Left ventricle myocardium superior (tissue), 1 donor: ENCODE data around the gene MLXIP. TPM values are rescaled to one million over a fixed set of nuclear protein-coding genes. Genes with fewer than 3 reads are reported as not detected.
A peak's percentile ranks its signal among the peaks of the same experiment; 100 is the strongest.

Source experiments
- ATAC-seq: fragments of 200-7000 bp; cut with Tn5 transposase; one replicate; pipeline ENCODE4 v1.9.1; 2020; ENCODE audit warnings: mild to moderate bottlenecking, moderate library complexity
- DNase-seq: peaks from one replicate; pipeline ENCODE4 v3.0.0-alpha.2; 2020
- intact Hi-C: fragments of 100-400 bp; cut with micrococcal nuclease; formaldehyde crosslinking; loops from one replicate; pipeline ENCODE4 v1.11.0; 2022
- total RNA-seq: library from RNA; stranded (reverse); fragmentation: NEBNext Ultra II Directional; extraction: Animal tissue kit (Norgen Biotek cat#: 25700); gene quantifications from one replicate; pipeline ENCODE4 v1.2.1, GENCODE V29; 2021
- donor health status: DM: no; HTN: yes; CAD: no; lungs with severe emphysema.

The MLXIP gene
- total RNA-seq, 1 donor from 2014 or later: 30.2 TPM

GRCh38 chr12:122072031-122072970 lies 6.3 kb upstream of the MLXIP start:
- ATAC-seq (peak; percentile 92), DNase-seq (peak; percentile 70)
- intact Hi-C loops: loop anchor here (5.0 kb wide), 1 partner anchor 45 kb away; no protein-coding TSS in a partner anchor

DNA sequence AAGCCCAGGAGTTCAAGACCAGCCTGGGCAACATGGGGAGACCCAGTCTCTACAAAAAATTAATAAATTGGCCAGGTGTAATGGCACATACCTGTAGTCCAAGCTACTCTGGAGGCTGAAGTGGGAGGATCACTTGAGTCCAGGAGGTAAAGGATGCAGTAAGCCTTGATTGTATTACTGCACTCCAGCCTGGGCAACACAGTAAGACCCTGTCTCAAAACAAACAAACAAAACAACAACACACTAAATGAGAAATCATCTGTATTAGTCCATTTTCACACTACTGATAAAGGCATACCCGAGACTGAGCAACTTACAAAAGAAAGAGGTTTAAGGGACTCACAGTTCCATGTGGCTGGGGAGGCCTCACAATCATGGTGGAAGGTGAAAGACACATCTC lies 4.7 kb upstream of the MLXIP start:
- ATAC-seq (no peak), DNase-seq (no peak)
- intact Hi-C loops: loop anchor here (5.0 kb wide), 1 partner anchor 43 kb away; no protein-coding TSS in a partner anchor

DNA sequence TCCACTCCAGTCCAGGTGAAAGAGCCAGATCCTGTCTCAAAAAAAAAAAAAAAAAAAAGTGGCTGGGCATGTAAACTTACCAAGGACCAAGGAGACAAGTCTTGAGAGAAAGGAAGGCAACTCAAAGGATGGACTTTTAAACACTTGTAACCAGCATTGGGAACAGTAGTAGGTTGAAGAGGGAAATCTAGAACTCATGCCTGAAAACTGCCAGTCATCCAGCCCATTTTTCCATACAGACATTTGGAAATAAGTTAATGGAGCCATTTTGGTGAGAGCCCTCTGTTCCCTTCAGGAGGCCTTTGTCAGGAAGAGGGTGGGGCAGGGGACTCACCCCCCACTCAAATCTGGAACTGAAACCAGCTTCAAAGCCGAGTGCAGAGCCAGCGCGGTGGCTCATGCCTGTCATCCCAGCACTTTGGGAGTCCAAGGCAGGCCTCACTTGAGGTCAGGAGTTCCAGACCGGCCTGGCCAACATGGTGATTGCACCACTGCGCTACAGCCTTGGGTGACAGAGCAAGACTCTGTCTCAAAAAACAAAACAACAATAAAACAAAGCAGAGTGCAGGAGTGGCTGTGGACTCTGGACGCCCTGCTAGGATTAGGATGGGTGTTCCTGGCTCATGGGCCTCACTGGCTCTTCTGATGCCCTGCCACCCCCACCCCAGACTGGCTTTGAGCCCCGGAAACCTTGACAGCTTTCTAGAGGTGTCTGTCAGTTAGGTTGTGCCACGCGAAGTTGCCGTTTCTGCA lies 1.6 kb upstream of the MLXIP start:
- intact Hi-C loops: no loop called here
- ATAC-seq (no peak), DNase-seq (no peak)

- no peak for ATAC-seq
- intact Hi-C loops: no loop called here
- no peak for DNase-seq
These were observed 526 bp downstream of the MLXIP start for GRCh38 chr12:122079033-122079531.

DNA sequence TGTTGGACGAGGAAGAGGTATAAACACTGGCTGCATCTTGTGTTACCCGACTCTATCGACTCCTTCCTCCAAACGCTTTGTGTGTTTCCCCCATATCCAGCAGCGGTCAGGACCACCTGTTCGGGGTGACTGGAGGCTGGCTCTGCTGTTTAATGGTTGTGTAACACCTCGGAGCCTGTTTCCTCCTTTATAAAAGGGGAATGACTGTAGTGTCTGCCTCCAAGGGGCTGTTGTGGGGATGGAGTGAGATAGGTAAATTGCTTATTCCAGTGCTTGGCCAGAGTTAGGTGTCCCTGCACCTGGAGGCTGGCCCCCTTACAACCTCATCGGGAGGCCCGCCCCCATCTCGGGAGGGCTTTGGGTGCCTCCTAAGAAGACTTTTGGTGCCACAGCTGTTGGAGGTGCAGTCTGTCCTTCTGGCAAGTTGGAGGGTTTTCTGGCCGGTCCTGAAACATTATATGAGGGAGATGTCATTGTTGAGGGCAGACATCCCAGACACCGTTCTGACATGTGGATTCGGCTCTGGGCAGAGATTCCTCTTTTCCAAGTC lies 1.1 kb downstream of the MLXIP start:
- intact Hi-C loops: no loop called here
- DNase-seq (no peak), ATAC-seq (no peak)

DNA sequence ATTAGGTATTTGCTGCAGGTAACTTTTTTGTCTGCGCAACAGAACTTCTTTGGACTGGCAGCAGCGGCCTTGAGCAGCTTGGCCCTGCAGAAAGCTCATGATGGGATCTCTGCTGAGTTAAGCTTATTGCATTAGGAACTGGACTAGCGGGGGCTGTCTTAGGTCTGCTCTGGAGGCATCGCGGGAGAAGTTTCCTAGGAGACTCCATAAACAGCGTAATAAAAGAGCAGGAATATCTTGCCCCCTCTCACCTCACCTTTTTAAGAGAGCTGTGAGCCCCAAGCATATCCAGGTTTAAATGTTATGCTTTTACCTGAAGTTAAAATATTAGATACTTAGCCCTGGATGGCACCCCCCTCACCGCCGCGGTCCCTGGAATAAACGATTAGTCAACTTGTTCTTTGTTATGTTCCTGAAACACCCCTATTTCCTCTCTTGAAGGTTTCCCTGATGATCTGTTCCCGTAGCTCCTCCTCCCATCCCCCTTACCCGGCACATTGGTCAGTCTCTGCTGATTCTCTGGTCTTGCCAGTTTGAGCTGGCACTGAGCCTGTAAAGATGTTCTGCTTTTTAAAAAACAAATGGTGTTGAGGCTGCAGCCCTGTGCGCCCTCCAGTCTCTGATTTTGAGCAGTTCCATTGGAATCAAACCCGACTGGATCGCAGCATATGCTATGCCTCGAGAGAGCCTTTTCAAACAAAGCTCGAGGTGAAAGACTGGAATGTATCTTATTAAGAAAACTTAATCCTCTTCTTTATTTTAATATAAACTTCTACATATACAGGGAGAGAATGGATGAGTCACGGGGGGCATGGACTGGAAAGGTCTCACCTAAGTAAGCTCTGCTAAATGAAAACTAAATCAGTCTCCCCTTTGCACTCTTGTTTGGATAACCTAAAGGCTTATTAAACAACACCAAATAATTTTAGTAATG lies 1.9 kb downstream of the MLXIP start:
- peak; percentile 57 for DNase-seq
- intact Hi-C loops: no loop called here

DNA sequence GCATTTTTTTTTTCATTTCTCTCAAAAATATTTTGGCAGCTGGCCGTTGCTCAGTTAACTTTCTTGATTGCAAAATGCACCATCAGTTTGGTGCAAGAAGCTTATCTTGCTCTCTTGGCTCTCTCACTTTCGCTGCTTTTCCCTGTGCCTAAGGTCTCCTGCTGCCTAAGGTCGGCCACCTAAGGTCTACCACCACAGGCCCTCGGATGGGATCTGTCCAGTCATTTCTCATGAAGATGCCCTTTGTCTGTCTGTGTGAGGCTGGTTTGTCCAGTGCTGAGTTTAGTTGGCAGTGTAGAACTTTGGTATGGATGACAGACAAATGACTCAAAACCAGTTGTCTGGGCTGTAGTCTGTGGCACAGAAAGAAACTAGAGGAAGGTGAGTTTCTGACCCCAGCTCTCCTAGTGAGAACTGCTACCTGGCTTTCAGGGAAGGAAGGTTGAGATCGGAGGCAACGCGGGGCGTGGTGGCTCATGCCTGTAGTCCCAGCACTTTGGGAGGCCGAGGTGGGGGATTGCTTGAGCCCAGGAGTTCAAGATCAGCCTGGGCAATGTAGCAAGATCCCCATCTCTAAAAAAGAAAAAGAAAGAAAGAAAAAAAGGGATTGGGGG lies 2.6 kb downstream of the MLXIP start:
- DNase-seq (no peak), ATAC-seq (peak; percentile 9)
- intact Hi-C loops: no loop called here

More for the DNA sequence above, 1.9 kb downstream of the MLXIP start:
- peak; percentile 35 for ATAC-seq

GRCh38 chr12:122081697-122082221 lies 3.2 kb downstream of the MLXIP start:
- peak; percentile 67 for ATAC-seq
- DNase-seq: peak; percentile 74
- intact Hi-C loops: no loop called here

GRCh38 chr12:122082621-122083356 lies 4.2 kb downstream of the MLXIP start:
- ATAC-seq (no peak), DNase-seq (no peak)
- intact Hi-C loops: no loop called here

GRCh38 chr12:122084857-122085405 lies 6.4 kb downstream of the MLXIP start:
- ATAC-seq: no peak
- intact Hi-C loops: no loop called here

GRCh38 chr12:122085591-122085990 lies 7.0 kb downstream of the MLXIP start:
- intact Hi-C loops: no loop called here
- DNase-seq (no peak), ATAC-seq (no peak)

More at GRCh38 chr12:122084857-122085405, 6.4 kb downstream of the MLXIP start:
- no peak for DNase-seq

DNA sequence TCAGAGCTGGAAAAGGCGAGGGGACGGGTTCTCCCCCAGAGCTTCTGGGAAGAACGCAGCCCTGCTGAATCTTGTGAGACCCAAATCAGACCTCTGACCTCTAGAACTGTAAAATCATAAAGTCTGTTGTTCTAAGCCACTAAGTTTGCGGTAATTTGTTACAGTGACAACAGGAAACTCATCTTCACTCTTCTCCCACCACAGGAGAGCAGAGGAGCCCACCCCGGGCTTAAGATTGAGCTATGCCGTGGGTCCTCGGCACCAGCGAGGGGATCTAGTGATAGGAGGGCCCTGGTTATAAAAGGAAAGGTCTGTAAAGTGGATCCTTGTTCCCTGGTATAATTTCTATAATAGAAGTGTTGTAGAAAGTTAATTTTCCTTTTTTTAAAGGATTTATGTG lies 7.6 kb downstream of the MLXIP start:
- intact Hi-C loops: no loop called here
- DNase-seq (no peak), ATAC-seq (no peak)

DNA sequence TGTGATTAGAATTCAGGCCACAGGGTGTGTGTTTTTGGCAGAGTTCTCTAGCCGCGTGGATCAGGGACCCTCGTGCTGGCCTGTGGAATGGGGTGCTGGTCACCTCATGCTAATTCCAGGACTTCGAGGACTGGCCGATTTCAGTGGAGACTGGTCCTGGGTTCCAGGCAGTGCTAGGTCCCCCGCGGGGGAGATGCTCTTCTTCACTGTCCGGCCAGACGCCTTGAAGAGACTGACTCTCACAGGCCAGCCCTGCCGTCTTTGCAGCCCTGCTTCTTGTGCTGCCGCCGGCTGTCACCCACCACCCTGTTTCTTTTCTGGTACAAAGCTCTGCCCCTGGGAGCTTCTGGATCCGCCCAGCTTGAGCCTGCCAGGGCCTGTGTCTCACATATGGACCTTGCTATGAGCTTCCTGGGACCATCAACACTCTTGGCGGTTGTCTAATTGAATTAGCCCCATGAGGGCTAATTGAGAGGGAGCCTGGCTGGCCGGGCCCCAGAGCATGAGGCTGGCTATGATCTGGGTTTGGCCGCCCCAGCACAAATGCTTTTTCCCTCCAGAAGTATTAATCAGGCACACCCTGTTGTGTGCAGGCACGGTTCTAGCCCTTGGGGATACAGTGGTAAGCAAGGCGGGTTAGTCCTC lies 8.2 kb downstream of the MLXIP start:
- intact Hi-C loops: no loop called here
- ATAC-seq (peak; percentile 51), DNase-seq (peak; percentile 62)

DNA sequence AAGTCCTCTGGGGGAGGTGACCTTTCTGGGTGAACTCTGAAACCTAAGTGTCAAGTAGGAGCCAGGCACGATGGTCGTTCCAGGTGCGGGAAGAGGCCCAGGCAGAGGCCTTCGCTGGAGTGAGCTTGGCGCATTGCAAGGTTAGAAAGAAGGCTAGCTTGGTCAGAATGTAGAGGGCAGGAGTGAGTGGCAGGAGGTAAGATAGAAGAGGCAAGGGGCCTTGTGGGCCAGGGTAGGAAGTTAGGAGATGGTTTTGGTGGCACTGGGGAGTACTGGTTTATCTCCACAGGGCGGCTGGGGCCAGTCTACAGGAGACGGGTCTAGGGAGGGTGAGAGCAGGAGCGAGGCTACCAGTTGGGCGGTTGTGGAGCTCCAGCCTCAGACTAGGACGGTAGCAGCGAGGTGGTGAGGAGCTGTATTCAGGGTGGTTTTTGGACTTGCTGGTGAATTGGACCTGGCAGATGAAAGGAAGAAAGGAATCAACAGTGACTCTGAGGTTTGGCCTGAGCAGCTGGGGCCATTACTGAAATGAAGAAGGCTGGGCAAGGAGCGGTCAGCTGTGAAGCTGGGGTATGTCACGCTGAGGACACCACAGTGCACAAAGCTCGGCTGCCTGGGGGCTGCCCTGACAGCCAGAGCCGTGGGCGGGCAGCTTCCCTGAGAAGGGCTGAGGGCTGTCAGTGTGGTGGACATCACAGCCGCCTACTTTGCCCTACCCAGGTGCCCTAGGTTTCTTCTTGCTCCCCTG lies 9.0 kb downstream of the MLXIP start:
- DNase-seq: no peak
- peak; percentile 13 for ATAC-seq
- intact Hi-C loops: no loop called here

DNA sequence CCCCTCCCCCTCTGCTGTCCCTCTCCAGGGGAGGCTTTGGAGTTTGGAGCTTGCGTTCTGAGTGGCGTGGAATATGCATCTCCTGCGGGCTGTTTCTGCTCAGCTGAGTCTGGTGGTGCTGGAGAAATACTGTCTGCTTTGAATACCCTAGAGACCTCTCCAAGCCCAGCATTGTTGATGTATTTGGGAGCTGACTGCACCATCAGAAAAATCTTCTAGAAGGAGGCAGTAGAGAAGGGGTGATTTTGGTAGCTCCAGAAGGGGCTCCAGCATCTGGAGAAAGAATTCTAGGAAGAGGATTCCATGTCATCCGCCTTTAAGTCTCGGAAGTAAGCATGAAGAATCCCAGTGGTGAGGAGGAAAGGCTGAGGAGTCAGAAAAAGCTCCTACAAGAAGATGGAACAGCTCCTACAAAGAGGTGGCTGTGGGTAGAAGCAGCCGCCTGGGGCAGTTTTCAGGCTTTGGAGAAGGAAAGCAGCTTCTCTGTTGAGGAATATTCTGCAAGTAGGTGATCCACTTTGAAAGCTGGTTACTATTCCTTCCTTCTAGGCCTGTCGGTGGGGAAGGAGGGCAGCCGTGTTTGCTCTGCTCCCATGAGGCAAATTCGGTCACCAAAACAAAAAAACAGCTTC lies 9.7 kb downstream of the MLXIP start:
- intact Hi-C loops: no loop called here
- DNase-seq (no peak), ATAC-seq (peak; percentile 40)
